OCI-LY7 (cell line): Measurements from ENCODE around the gene WDR49. TPM values are rescaled to one million over a fixed set of nuclear protein-coding genes. Genes with fewer than 3 reads are reported as not detected.

Source experiments
- BruUV-seq: library from RNA; stranded (reverse); fragments of 400-500 nt; replicated peaks from 2 replicates; lab custom pipeline; 2021; lab: Mats Ljungman, UMichigan
- CTCF ChIA-PET: fragments of 300-600 bp; sonication (Branson Sonifier 250); formaldehyde crosslinking; loops from one replicate; lab custom pipeline; 2022; ENCODE audit warnings: antibody characterized with exemption; ENCODE audit not compliant: unreplicated experiment; lab: Charles Lee
- POLR2A ChIA-PET: fragments of 300-600 bp; sonication (Branson Sonifier 250); formaldehyde crosslinking; loops from one replicate; lab custom pipeline; 2022; ENCODE audit warnings: antibody characterized with exemption; lab: Charles Lee
- DNase-seq: peaks from one replicate; pipeline ENCODE4 v3.0.0-alpha.2; 2015; ENCODE audit warnings: low spot score
- H2AFZ ChIP-seq: fragments of 200-600 bp; sonication (generic), shearing (Covaris generic); 2 replicates; pipeline ENCODE4 v1.6.1; 2014; ENCODE audit warnings: mild to moderate bottlenecking, antibody characterized with exemption, low read length, moderate library complexity
- H3K27ac ChIP-seq: fragments of 200-600 bp; sonication (generic); 2 replicates; pipeline ENCODE4 v1.5.1; 2014; ENCODE audit warnings: mixed run types, low read depth, mild to moderate bottlenecking, moderate library complexity, low read length, inconsistent platforms; ENCODE audit not compliant: poor library complexity, severe bottlenecking
- H3K36me3 ChIP-seq: fragments of 200-600 bp; sonication (generic); 2 replicates; pipeline ENCODE4 v1.6.1; 2014; ENCODE audit warnings: mild to moderate bottlenecking, antibody characterized with exemption, low read length, moderate library complexity, mixed read lengths; ENCODE audit not compliant: insufficient read depth
- H3K4me1 ChIP-seq: fragments of 200-600 bp; sonication (generic); 2 replicates; pipeline ENCODE4 v1.5.1; 2014; ENCODE audit warnings: mild to moderate bottlenecking, low read length; ENCODE audit not compliant: insufficient read depth, poor library complexity, severe bottlenecking
- H3K4me2 ChIP-seq: fragments of 200-600 bp; sonication (generic); 2 replicates; pipeline ENCODE4 v1.6.1; 2014; ENCODE audit warnings: mild to moderate bottlenecking, low read length
- H3K4me3 ChIP-seq: fragments of 200-600 bp; sonication (generic); 2 replicates; pipeline ENCODE4 v1.5.1; 2014; ENCODE audit warnings: mild to moderate bottlenecking, low read depth, low read length; ENCODE audit not compliant: poor library complexity, severe bottlenecking
- H3K79me2 ChIP-seq: fragments of 200-600 bp; sonication (generic); 2 replicates; pipeline ENCODE4 v1.6.1; 2016; ENCODE audit warnings: low read depth, mild to moderate bottlenecking, low read length, moderate library complexity, mixed read lengths; ENCODE audit not compliant: insufficient read depth
- H3K9me2 ChIP-seq: fragments of 200-600 bp; sonication (generic); 2 replicates; pipeline ENCODE4 v1.6.1; 2016; ENCODE audit warnings: mild to moderate bottlenecking, low read length, mixed read lengths; ENCODE audit not compliant: insufficient read depth
- H3K9me3 ChIP-seq: fragments of 200-600 bp; sonication (generic); 2 replicates; pipeline ENCODE4 v1.6.1; 2014; ENCODE audit warnings: mild to moderate bottlenecking, mixed run types, low read length, mixed read lengths
- H4K20me1 ChIP-seq: fragments of 200-600 bp; sonication (generic); 2 replicates; pipeline ENCODE4 v1.6.1; 2014; ENCODE audit warnings: mild to moderate bottlenecking, antibody characterized with exemption, low read length, moderate library complexity, mixed read lengths; ENCODE audit not compliant: insufficient read depth
- CTCF ChIP-seq: fragments of 200-600 bp; sonication (generic); conservative IDR thresholded peaks from 2 replicates; pipeline ENCODE4 v1.5.1; 2014; ENCODE audit warnings: mild to moderate bottlenecking, antibody characterized with exemption, low read length, moderate library complexity, mixed read lengths
- EZH2phosphoT487 ChIP-seq: fragments of 200-600 bp; sonication (generic); IDR thresholded peaks from 2 replicates; pipeline ENCODE4 v1.6.1; 2018; ENCODE audit warnings: low read depth, borderline replicate concordance, mild to moderate bottlenecking, mixed run types, antibody characterized with exemption, low read length, moderate library complexity, mixed read lengths
- intact Hi-C: fragments of 100-400 bp; cut with micrococcal nuclease; formaldehyde crosslinking; loops from one replicate; pipeline ENCODE4 v1.10.0; 2022; ENCODE audit not compliant: unreplicated experiment
- total RNA-seq, 2 experiments: library from RNA; depleted of rRNA in 1 of 2; stranded (reverse); fragments of >200 nt in 1 of 2; shearing (Covaris generic) in 1 of 2; gene quantifications; 2 replicates each; pipeline ENCODE4 v1.2.3, GENCODE V29; 2014 to 2022

WDR49 gene
- total RNA-seq, 2 experiments from 2014 or later: not detected

- DNase-seq: no peak
- H3K9me3 ChIP-seq: no peaks in the 10 kb centered on the region
- H2AFZ ChIP-seq: no peak overlapping the region
- H3K36me3 ChIP-seq: no peaks in the 10 kb centered on the region
- no TSS peak for BruUV-seq
- intact Hi-C loops: no loop called here
- no peaks in the 10 kb centered on the region for H3K79me2 ChIP-seq
- H3K4me1 ChIP-seq: no peaks in the 10 kb centered on the region
- H3K27ac ChIP-seq: no peak overlapping the region
- TF ChIP-seq EZH2phosphoT487: no peak
- no peak for TF ChIP-seq CTCF
- no peaks in the 10 kb centered on the region for H4K20me1 ChIP-seq
- ChIA-PET POLR2A (interaction anchor here (0.7 kb wide), 1 partner anchor 424 kb away, joined by 3 read pairs; no protein-coding TSS in a partner anchor), CTCF (no interaction called here)
- H3K4me3 ChIP-seq: no peak overlapping the region
- no peak overlapping the region for H3K4me2 ChIP-seq
- no peaks in the 10 kb centered on the region for H3K9me2 ChIP-seq
Observed at GRCh38 chr3:167520266-167521005, 133.3 kb downstream of the WDR49 start.

DNA sequence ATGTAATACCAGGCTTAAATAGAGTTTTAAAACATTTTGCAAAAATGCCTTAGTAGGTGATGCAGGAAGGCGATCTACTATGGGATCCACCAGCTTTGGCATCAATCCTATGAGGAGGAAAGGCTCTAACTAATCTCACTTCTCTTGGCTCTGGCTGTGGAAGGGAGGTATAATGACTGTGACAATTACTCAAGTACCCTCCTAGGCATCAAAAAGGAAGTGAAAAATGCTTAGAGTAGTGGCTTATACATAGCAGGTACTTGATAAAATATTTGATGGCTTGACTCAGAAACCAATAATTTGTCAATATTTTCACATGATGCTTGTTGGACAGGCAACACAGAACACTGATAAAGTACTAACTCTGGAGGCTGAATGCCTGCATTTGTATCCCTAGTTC, 145.8 kb downstream of the WDR49 start:
- TF ChIP-seq CTCF: no peak
- TF ChIP-seq EZH2phosphoT487: no peak
- no peaks in the 10 kb centered on the region for H3K36me3 ChIP-seq
- no peak overlapping the region for H2AFZ ChIP-seq
- POLR2A ChIA-PET: interaction anchor here (0.6 kb wide), 1 partner anchor 1083 kb away, joined by 3 read pairs; no protein-coding TSS in a partner anchor
- no peaks in the 10 kb centered on the region for H4K20me1 ChIP-seq
- no peak overlapping the region for H3K4me3 ChIP-seq
- H3K79me2 ChIP-seq: no peaks in the 10 kb centered on the region
- no peak overlapping the region for H3K27ac ChIP-seq
- intact Hi-C loops: no loop called here
- no peaks in the 10 kb centered on the region for H3K4me1 ChIP-seq
- no peak for DNase-seq
- no peaks in the 10 kb centered on the region for H3K9me2 ChIP-seq
- CTCF ChIA-PET: no interaction called here
- no TSS peak for BruUV-seq
- no peak overlapping the region for H3K4me2 ChIP-seq
- no peaks in the 10 kb centered on the region for H3K9me3 ChIP-seq

- no peak overlapping the region for H3K4me3 ChIP-seq
- H3K79me2 ChIP-seq: no peaks in the 10 kb centered on the region
- H3K4me2 ChIP-seq: no peak overlapping the region
- no peaks in the 10 kb centered on the region for H3K4me1 ChIP-seq
- no peak overlapping the region for H3K27ac ChIP-seq
- no TSS peak for BruUV-seq
- intact Hi-C loops: no loop called here
- H3K9me2 ChIP-seq: no peaks in the 10 kb centered on the region; the same call in 1 of the 2 replicates
- no peak overlapping the region for H2AFZ ChIP-seq
- H4K20me1 ChIP-seq: no peaks in the 10 kb centered on the region
- H3K36me3 ChIP-seq: no peaks in the 10 kb centered on the region
- ChIA-PET POLR2A (no interaction called here), CTCF (no interaction called here)
- H3K9me3 ChIP-seq: no peaks in the 10 kb centered on the region
- no peak for DNase-seq
- no peak for TF ChIP-seq CTCF
- TF ChIP-seq EZH2phosphoT487: no peak
Observed at GRCh38 chr3:167502401-167502800, 151.3 kb downstream of the WDR49 start.
